ENCODE measurements around the gene RABL6.
A peak's percentile ranks its signal among the peaks of the same experiment; 100 is the strongest.

RABL6 gene

DNA sequence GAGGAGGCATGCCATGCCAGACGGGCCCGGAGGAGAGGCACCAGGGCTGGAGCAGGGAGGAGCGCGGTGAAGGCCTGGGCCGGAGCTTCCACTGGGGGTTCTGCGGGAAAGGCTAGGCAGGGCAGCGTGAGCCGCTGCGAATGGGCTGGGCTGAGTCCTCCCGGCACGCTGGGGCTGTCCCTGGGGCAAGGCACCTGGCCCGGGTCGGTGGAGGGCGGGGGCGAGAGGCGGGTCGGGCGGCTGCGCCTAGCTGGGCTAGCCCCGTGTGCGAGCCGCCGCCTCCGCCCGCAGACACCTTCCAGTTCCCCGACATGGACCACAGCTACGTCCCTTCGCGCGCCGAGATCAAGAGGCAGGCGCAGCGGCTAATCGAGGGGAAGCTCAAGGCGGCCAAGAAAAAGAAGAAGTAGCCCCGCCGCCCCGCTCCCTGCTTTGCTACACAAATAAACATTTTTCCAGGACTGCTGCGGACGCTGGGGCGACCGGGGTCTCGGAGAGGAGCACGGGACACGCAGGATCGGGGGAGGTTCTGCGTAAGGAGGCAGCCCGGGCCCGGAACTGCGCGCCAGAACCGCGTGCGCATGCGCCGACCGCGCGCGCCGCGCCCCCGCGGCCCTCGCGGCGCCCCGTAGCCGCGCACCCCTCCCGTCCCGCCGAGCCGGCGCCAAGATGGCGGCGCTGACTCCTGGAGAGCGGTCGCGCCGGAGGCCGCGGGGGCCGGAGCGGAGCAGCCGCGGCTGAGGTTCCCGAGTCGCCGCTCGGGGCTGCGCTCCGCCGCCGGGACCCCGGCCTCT lies at the start of gene RABL6 (continued):
- TF ChIP-seq KLF8 (tag by site-specific recombination; IDR thresholded peaks at IDR 0.05) (peak; percentile 54), IKZF3 (tag by site-specific recombination; IDR thresholded peaks at IDR 0.05) (0 out of 2 replicates have a peak, but pooled peaks have one; percentile 11), ZNF473 (tag by site-specific recombination; IDR thresholded peaks at IDR 0.05) (no peak), ZNF221 (tag by site-specific recombination; IDR thresholded peaks at IDR 0.05; ENCODE audit: borderline replicate concordance) (no peak), ZNF548 (tag by site-specific recombination; IDR thresholded peaks at IDR 0.05) (no peak), GLIS2 (tag by site-specific recombination; IDR thresholded peaks at IDR 0.05) (peak; percentile 47), ZNF76 (tag by site-specific recombination; IDR thresholded peaks at IDR 0.05; ENCODE audit: borderline replicate concordance, low read depth) (peak; percentile 71), SCRT1 (tag by site-specific recombination; IDR thresholded peaks at IDR 0.05; ENCODE audit: borderline replicate concordance) (no peak), KLF7 (tag by site-specific recombination; IDR thresholded peaks at IDR 0.05; ENCODE audit: borderline replicate concordance) (no peak), SP3 (tag by site-specific recombination; IDR thresholded peaks at IDR 0.05) (peak; percentile 59; the same call in 1 of the 2 replicates), TCF7L2 (IDR thresholded peaks at IDR 0.05; ENCODE audit: borderline replicate concordance, low read depth, low read length) (no peak), REPIN1 (tag by site-specific recombination; IDR thresholded peaks at IDR 0.05; ENCODE audit: low read depth) (no peak), ZBTB7A (tag by site-specific recombination; IDR thresholded peaks at IDR 0.05; ENCODE audit: low read depth) (0 out of 2 replicates have a peak, but pooled peaks have one; percentile 29), GLIS1 (tag by site-specific recombination; IDR thresholded peaks at IDR 0.05) (no peak), ZNF791 (tag by site-specific recombination; IDR thresholded peaks at IDR 0.05) (no peak), ZNF10 (tag by site-specific recombination; IDR thresholded peaks at IDR 0.05) (no peak), BCL11B (tag by site-specific recombination; IDR thresholded peaks at IDR 0.05; ENCODE audit: low read depth) (no peak), ZNF2 (tag by site-specific recombination; IDR thresholded peaks at IDR 0.05) (peak; percentile 73), ZSCAN30 (tag by site-specific recombination; IDR thresholded peaks at IDR 0.05) (no peak), ZNF23 (tag by site-specific recombination; IDR thresholded peaks at IDR 0.05; ENCODE audit: borderline replicate concordance) (no peak), ZNF174 (tag by site-specific recombination; IDR thresholded peaks at IDR 0.05) (no peak), ZNF416 (tag by site-specific recombination; IDR thresholded peaks at IDR 0.05) (no peak), ZNF223 (tag by site-specific recombination; IDR thresholded peaks at IDR 0.05) (0 out of 2 replicates have a peak, but pooled peaks have one; percentile 29), ZNF140 (tag by site-specific recombination; IDR thresholded peaks at IDR 0.05) (no peak), SALL2 (tag by site-specific recombination; IDR thresholded peaks at IDR 0.05; ENCODE audit: borderline replicate concordance) (no peak), ZSCAN23 (tag by site-specific recombination; IDR thresholded peaks at IDR 0.05) (no peak), EGR2 (tag by site-specific recombination; IDR thresholded peaks at IDR 0.05; ENCODE audit: low read depth) (peak; percentile 66), HOXA7 (CRISPR knock-in tag; IDR thresholded peaks at IDR 0.05; ENCODE audit: borderline replicate concordance) (no peak), ZFP69B (tag by site-specific recombination; IDR thresholded peaks at IDR 0.05) (0 out of 2 replicates have a peak, but pooled peaks have one; percentile 17)
- TF ChIP-seq, protein P1, sequence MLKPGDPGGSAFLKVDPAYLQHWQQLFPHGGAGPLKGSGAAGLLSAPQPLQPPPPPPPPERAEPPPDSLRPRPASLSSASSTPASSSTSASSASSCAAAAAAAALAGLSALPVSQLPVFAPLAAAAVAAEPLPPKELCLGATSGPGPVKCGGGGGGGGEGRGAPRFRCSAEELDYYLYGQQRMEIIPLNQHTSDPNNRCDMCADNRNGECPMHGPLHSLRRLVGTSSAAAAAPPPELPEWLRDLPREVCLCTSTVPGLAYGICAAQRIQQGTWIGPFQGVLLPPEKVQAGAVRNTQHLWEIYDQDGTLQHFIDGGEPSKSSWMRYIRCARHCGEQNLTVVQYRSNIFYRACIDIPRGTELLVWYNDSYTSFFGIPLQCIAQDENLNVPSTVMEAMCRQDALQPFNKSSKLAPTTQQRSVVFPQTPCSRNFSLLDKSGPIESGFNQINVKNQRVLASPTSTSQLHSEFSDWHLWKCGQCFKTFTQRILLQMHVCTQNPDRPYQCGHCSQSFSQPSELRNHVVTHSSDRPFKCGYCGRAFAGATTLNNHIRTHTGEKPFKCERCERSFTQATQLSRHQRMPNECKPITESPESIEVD (tag by site-specific recombination; IDR thresholded peaks at IDR 0.05) = no peak
- TF ChIP-seq, protein P2, sequence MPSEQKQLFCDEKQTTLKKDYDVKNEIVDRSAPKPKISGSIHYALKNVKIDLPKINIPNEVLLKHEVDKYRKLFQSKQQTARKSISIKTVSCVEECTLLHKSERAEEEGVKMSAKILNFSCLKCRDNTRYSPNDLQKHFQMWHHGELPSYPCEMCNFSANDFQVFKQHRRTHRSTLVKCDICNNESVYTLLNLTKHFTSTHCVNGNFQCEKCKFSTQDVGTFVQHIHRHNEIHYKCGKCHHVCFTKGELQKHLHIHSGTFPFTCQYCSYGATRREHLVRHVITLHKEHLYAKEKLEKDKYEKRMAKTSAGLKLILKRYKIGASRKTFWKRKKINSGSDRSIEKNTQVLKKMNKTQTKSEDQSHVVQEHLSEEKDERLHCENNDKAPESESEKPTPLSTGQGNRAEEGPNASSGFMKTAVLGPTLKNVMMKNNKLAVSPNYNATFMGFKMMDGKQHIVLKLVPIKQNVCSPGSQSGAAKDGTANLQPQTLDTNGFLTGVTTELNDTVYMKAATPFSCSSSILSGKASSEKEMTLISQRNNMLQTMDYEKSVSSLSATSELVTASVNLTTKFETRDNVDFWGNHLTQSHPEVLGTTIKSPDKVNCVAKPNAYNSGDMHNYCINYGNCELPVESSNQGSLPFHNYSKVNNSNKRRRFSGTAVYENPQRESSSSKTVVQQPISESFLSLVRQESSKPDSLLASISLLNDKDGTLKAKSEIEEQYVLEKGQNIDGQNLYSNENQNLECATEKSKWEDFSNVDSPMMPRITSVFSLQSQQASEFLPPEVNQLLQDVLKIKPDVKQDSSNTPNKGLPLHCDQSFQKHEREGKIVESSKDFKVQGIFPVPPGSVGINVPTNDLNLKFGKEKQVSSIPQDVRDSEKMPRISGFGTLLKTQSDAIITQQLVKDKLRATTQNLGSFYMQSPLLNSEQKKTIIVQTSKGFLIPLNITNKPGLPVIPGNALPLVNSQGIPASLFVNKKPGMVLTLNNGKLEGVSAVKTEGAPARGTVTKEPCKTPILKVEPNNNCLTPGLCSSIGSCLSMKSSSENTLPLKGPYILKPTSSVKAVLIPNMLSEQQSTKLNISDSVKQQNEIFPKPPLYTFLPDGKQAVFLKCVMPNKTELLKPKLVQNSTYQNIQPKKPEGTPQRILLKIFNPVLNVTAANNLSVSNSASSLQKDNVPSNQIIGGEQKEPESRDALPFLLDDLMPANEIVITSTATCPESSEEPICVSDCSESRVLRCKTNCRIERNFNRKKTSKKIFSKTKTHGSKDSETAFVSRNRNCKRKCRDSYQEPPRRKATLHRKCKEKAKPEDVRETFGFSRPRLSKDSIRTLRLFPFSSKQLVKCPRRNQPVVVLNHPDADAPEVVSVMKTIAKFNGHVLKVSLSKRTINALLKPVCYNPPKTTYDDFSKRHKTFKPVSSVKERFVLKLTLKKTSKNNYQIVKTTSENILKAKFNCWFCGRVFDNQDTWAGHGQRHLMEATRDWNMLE (tag by site-specific recombination; conservative IDR thresholded peaks at IDR 0.05; ENCODE audit: low read depth) = no peak
- TF ChIP-seq, protein P3, sequence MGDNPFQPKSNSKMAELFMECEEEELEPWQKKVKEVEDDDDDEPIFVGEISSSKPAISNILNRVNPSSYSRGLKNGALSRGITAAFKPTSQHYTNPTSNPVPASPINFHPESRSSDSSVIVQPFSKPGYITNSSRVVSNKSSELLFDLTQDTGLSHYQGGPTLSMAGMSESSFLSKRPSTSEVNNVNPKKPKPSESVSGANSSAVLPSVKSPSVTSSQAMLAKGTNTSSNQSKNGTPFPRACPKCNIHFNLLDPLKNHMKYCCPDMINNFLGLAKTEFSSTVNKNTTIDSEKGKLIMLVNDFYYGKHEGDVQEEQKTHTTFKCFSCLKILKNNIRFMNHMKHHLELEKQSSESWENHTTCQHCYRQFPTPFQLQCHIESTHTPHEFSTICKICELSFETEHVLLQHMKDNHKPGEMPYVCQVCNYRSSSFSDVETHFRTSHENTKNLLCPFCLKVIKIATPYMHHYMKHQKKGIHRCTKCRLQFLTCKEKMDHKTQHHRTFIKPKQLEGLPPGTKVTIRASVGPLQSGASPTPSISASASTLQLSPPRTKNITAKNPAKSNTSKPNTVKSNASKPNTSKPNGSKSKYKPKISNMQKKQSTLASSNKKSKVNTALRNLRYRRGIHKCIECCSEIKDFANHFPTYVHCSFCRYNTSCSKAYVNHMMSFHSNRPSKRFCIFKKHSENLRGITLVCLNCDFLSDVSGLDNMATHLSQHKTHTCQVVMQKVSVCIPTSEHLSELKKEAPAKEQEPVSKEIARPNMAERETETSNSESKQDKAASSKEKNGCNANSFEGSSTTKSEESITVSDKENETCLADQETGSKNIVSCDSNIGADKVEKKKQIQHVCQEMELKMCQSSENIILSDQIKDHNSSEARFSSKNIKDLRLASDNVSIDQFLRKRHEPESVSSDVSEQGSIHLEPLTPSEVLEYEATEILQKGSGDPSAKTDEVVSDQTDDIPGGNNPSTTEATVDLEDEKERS (tag by site-specific recombination; IDR thresholded peaks at IDR 0.05) = no peak
